Activated naive CD4-positive, alpha-beta T cell treated with anti-CD3 and anti-CD28 coated beads, Interleukin-2, amount 50 U/mL, for 72 hours (primary cell): ENCODE measurements around the gene DNAH14. TPM values are rescaled to one million over a fixed set of nuclear protein-coding genes. Genes with fewer than 3 reads are reported as not detected.
A peak's percentile ranks its signal among the peaks of the same experiment; 100 is the strongest.
"Not testable (repeated sequence)": the region's sequence is repeated elsewhere in the genome, so short reads cannot be mapped to it uniquely, and the experiment has no call there.

Source experiments
- ATAC-seq, 2 donors: fragments of 150-1000 bp; cut with Tn5 transposase; 2 replicates each; pipeline ENCODE4 v1.10.0; 2021; ENCODE audit warnings: mild to moderate bottlenecking in 2 of 2, moderate library complexity in 2 of 2
- DNase-seq, 2 donors: peaks; one replicate each; pipeline ENCODE4 v3.0.0; 2021 to 2022; ENCODE audit warnings: low spot score in 2 of 2
- H3K27ac Mint-ChIP-seq, 2 donors: one replicate each; pipeline ENCODE4 v1.8.0; 2022; ENCODE audit warnings: mild to moderate bottlenecking in 2 of 2, mixed read lengths in 2 of 2
- H3K36me3 Mint-ChIP-seq, 2 donors: one replicate each; pipeline ENCODE4 v1.8.0; 2022; ENCODE audit warnings: mixed read lengths in 2 of 2
- H3K9me3 Mint-ChIP-seq, 2 donors: one replicate each; pipeline ENCODE4 v1.8.0; 2022; ENCODE audit warnings: mixed read lengths in 2 of 2
- total RNA-seq, 2 donors: library from RNA; stranded (reverse); gene quantifications; one replicate each; pipeline ENCODE4 v1.2.3, GENCODE V29; 2022

Gene DNAH14
- total RNA-seq, 2 donors from 2014 or later: 1.2 to 2.0 TPM

GRCh38 chr1:225026701-225027100, 97.2 kb downstream of the DNAH14 start:
- Mint-ChIP-seq H3K27ac (no peak overlapping the region), H3K36me3 (no peaks in the 10 kb centered on the region), H3K9me3 (no peaks in the 10 kb centered on the region)
- ATAC-seq (no peak), DNase-seq (no peak)

- not testable (repeated sequence) for H3K36me3 Mint-ChIP-seq, ATAC-seq, H3K9me3 Mint-ChIP-seq, H3K27ac Mint-ChIP-seq, DNase-seq
Measured at GRCh38 chr1:225036441-225036840, 107.0 kb downstream of the DNAH14 start.

DNA sequence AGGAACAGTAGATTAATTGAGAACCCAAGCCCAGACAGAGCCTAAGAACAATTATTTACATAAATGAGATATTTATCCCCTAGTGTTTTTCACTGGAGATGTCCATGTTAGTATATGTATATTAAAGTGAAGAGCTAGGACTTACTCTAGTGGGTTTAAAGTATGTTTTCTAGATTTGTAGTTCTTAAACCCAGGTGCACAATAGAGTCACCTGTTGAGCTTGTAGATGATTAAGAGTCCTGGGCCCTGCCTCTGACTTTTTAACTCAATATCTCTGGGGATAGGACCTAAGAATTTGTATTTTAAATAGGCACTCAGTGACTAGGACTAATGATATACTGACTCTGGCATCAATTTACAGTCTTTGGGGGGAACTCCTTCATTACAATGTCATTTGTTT, 112.8 kb downstream of the DNAH14 start:
- no peaks in the 10 kb centered on the region for H3K36me3 Mint-ChIP-seq
- no peak overlapping the region for H3K27ac Mint-ChIP-seq
- no peaks in the 10 kb centered on the region for H3K9me3 Mint-ChIP-seq
- DNase-seq (no peak), ATAC-seq (no peak)

DNA sequence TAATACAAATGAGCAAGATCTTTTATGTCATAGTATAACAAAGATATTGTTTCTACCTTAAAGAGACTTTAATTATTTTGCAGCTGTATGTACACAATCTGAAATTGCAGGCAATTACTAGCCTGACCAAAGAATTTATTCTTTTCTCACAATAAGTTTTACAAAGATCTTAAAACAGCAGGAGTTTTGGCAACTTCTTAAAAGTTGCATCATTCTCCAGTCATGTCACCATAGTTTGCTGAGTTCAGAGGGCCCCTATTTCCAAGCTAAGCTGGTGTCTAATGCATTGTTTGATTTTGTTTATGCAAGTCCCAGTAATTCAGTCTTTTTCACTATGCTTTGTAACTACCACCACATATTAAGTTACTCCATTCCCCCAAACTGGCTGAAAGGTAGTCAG, 114.8 kb downstream of the DNAH14 start:
- no peak for DNase-seq
- no peak for ATAC-seq
- no peak overlapping the region for H3K27ac Mint-ChIP-seq
- no peaks in the 10 kb centered on the region for H3K36me3 Mint-ChIP-seq
- H3K9me3 Mint-ChIP-seq: no peaks in the 10 kb centered on the region

- Mint-ChIP-seq H3K36me3 (no peaks in the 10 kb centered on the region), H3K9me3 (no peaks in the 10 kb centered on the region), H3K27ac (no peak overlapping the region)
- ATAC-seq (no peak), DNase-seq (no peak)
Measured at GRCh38 chr1:225049594-225049993, 120.1 kb downstream of the DNAH14 start.

GRCh38 chr1:225063722-225064121, 134.2 kb downstream of the DNAH14 start:
- ATAC-seq (no peak), DNase-seq (no peak)
- Mint-ChIP-seq H3K36me3 (no peaks in the 10 kb centered on the region), H3K9me3 (peaks cover 6 to 9% of the 10 kb centered on the region in 2 donors), H3K27ac (no peak overlapping the region)

- H3K9me3 Mint-ChIP-seq: peaks cover 29 to 34% of the 10 kb centered on the region in 2 donors
- ATAC-seq (no peak), DNase-seq (no peak)
- no peak overlapping the region for H3K27ac Mint-ChIP-seq
- H3K36me3 Mint-ChIP-seq: peaks cover 19 to 43% of the 10 kb centered on the region in 2 donors
Measured at GRCh38 chr1:225070972-225071371, 141.5 kb downstream of the DNAH14 start.

GRCh38 chr1:225097175-225097574, 167.7 kb downstream of the DNAH14 start:
- Mint-ChIP-seq H3K9me3 (no peaks in the 10 kb centered on the region), H3K27ac (no peak overlapping the region), H3K36me3 (no peaks in the 10 kb centered on the region)
- ATAC-seq (no peak), DNase-seq (no peak)

GRCh38 chr1:225111000-225111399, 181.5 kb downstream of the DNAH14 start:
- ATAC-seq: no peak
- Mint-ChIP-seq H3K27ac (no peak overlapping the region), H3K9me3 (no peaks in the 10 kb centered on the region), H3K36me3 (no peaks in the 10 kb centered on the region)
- no peak for DNase-seq

DNA sequence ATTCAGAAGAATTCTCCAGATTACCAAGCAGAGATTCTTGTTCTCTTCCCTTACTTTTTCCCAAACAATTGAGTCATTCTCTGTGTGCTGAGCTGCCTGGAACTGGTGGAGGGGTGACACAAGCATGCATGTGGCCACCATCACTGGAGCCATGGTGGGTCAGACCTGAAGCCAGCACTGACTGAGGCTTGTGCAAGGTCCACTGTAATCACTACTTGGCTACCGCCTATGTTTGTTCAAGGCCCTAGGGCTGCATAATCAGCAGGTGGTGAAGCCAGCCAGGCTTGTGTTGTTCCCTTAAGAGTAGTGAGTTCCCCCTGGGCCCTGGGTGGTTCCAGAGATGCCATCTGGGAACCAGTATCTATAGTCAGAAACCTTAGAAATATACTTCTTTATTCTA, 183.8 kb downstream of the DNAH14 start:
- no peak for DNase-seq
- H3K27ac Mint-ChIP-seq: no peak overlapping the region
- H3K36me3 Mint-ChIP-seq: no peaks in the 10 kb centered on the region
- H3K9me3 Mint-ChIP-seq: no peaks in the 10 kb centered on the region
- ATAC-seq: no peak

DNA sequence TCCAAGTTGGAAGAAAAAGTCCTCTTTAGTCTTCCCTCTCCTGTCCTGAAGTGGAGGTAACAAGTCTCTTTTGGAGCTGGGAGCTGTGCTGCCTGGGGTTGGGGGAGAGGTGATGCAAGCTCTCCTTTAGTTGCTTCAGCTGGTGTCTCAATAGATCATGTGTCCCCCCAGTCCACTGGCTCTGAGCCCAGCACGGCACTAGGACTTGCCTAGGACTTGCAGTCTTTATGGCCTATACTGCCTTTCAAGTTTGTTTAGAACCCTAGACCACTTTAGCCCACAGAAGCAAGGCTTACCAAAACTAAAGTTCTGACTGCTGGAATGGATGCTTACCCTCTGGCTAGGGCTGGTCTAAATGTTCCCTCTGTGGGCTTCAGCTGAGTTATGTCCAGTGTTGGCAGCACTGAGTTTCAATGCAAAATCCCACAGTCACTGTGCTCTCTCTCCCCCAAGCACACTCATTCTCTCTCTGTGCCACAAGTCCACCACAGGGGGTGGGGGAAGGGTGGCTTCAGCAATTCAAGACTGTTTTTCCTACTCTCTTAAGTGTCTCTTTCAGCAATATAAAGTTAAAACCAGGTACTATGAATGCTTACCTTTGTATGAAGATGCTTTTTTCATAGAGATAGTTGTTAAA, 185.0 kb downstream of the DNAH14 start:
- DNase-seq (no peak), ATAC-seq (no peak)
- Mint-ChIP-seq H3K9me3 (no peaks in the 10 kb centered on the region), H3K27ac (no peak overlapping the region), H3K36me3 (no peaks in the 10 kb centered on the region)

DNA sequence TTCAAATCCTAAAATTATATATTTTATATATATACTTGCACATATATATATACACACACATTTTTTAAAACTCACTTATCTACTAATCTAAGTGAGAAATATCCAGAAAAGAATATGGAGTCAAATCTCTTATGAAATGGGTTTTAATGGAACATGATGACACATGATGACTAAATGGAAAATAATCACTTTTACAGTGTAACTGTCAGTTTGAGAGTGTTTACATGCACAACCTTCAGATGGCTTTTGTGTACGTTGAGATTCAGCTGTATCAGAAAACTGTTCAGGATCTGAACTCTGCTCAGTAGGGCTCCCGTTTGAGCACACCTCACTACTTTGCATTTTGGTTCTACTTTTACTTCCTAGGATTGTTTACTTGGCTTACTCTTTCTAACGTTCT, 189.8 kb downstream of the DNAH14 start:
- no peak overlapping the region for H3K27ac Mint-ChIP-seq
- ATAC-seq (no peak), DNase-seq (no peak)
- no peaks in the 10 kb centered on the region for H3K9me3 Mint-ChIP-seq
- no peaks in the 10 kb centered on the region for H3K36me3 Mint-ChIP-seq

DNA sequence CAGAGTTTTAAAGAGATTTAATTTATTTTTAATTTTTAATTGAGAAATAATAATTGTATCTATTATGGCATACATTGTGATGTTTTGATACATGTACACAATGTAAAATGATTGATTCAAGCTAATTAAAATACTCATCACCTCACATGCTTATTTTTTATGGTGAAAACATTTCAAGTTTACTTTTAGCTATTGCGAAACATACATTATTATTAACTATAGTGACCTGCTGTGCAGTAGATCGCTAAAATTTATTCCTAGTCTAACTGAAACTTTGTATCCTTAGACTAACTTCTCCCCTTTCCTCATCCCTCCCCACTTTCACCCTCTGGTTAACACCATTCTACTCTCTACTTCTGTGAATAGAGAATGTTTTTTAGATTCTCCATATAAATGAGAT, 191.6 kb downstream of the DNAH14 start:
- ATAC-seq (no peak), DNase-seq (no peak)
- Mint-ChIP-seq H3K27ac (no peak overlapping the region), H3K9me3 (no peaks in the 10 kb centered on the region), H3K36me3 (no peaks in the 10 kb centered on the region)

GRCh38 chr1:225131869-225132268, 202.4 kb downstream of the DNAH14 start:
- Mint-ChIP-seq H3K36me3 (peaks cover 0 to 11% of the 10 kb centered on the region in 2 donors), H3K27ac (peak overlapping the region in 1 of 2 donors; percentile 2), H3K9me3 (peaks cover 15 to 22% of the 10 kb centered on the region in 2 donors)
- ATAC-seq: no peak
- no peak for DNase-seq

DNA sequence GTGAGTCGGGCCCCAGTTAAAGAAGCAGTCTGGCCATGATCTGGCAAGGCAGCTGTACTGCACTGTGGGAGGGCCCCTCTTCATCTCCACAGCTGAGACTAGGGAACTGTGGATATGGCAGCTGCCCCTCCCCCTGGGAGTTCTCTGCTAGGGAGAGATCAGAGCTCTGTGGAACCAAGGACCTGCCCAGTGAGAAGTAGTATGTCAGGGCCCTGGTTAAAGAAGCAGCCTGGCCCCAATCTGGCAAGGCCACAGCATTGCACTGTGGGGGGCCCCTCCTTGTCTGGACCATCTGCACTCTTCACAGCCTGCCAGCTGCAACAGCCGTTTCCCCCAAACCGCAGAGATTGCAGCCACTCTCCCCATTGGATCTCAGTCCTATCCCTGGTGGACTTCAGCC, 208.5 kb downstream of the DNAH14 start:
- no peak for ATAC-seq

DNA sequence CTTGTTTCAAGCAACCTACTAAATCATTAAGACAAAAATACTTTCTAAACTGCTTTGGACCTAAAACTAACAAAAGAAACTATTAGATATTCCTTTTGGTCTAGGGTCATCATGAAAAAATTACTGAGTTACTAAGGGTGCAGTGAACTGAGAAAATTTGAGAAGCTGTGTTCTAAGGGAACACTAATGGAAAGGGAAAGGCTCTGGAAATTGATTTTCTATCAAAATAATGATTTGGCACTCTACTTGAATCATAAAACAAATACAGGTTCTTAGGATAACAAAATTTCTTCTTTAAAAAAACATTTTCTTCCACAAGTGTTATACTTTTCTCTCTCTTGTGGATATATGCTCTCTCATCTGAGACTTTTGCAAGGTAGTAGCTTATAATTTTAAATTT, 213.5 kb downstream of the DNAH14 start:
- ATAC-seq (no peak), DNase-seq (no peak)
- Mint-ChIP-seq H3K36me3 (no peaks in the 10 kb centered on the region), H3K27ac (no peak overlapping the region), H3K9me3 (no peaks in the 10 kb centered on the region)

More for the DNA sequence above, 208.5 kb downstream of the DNAH14 start:
- DNase-seq: no peak
- Mint-ChIP-seq H3K36me3 (peaks cover 0 to 6% of the 10 kb centered on the region in 2 donors), H3K9me3 (peaks cover 15 to 22% of the 10 kb centered on the region in 2 donors), H3K27ac (no peak overlapping the region)

DNA sequence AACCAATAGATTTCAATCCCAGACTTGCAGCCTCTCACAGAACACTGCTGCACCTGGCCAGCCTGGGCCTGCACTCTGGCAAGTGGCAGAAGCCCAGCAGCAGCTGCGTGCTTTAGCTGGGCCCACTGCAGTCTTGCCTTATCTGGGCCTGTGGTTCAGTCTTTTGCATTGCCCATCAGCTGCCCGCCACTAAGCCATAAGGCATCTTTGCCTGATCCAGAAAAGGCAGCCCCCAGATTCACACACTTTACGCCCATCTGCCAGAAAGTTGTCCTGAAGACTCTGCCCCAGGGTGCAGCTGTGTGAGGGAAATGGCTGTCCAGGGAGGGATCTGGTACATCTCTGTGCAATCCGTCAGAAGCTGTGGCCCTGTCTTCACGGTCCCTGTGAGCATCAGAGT, 217.0 kb downstream of the DNAH14 start:
- peaks cover 0 to 6% of the 10 kb centered on the region in 2 donors for H3K9me3 Mint-ChIP-seq
- H3K27ac Mint-ChIP-seq: no peak overlapping the region
- DNase-seq (no peak), ATAC-seq (no peak)
- no peaks in the 10 kb centered on the region for H3K36me3 Mint-ChIP-seq

DNA sequence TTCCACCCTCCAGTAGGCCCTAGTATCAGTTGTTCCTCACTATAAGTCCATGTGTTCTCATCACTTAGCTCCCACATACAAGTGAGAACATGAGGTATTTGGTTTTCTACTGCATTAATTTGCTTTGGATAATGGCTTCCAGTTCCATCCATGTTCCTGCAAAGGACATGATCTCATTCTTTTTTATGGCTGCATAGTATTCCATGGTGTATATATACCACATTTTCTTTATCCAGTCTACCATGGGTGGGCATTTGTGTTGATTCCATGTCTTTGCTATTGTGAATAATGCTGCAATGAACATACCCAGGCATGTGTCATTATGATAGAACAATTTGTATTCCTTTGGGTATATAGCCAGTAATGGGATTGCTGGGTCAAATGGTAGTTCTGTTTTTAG, 218.3 kb downstream of the DNAH14 start:
- not testable (repeated sequence) for H3K9me3 Mint-ChIP-seq, DNase-seq, H3K36me3 Mint-ChIP-seq, ATAC-seq, H3K27ac Mint-ChIP-seq
